Activated CD8-positive, alpha-beta T cell treated with anti-CD3 and anti-CD28 coated beads for 36 hours (primary cell): ENCODE measurements around the gene GRIA1. TPM values are rescaled to one million over a fixed set of nuclear protein-coding genes. Genes with fewer than 3 reads are reported as not detected.

Experiments used
- ATAC-seq: fragments of 200-7000 bp; cut with Tn5 transposase; one replicate; pipeline ENCODE4 v1.10.0; 2021; ENCODE audit warnings: mild to moderate bottlenecking, moderate library complexity
- CTCF ChIA-PET: fragments of 350-600 bp; sonication (Branson Sonifier 250); formaldehyde crosslinking; loops from one replicate; lab custom pipeline; 2021; ENCODE audit warnings: antibody characterized with exemption; lab: Charles Lee
- POLR2A ChIA-PET: fragments of 350-600 bp; sonication (Branson Sonifier 250); formaldehyde crosslinking; loops from one replicate; lab custom pipeline; 2021; ENCODE audit warnings: antibody characterized with exemption; lab: Charles Lee
- DNase-seq: peaks from one replicate; pipeline ENCODE4 v3.0.0-alpha.2; 2020
- H3K27ac Mint-ChIP-seq: one replicate; pipeline ENCODE4 v1.8.0; 2021; ENCODE audit warnings: mild to moderate bottlenecking, mixed read lengths
- H3K27me3 Mint-ChIP-seq: one replicate; pipeline ENCODE4 v1.8.0; 2021; ENCODE audit warnings: mixed read lengths
- H3K36me3 Mint-ChIP-seq: one replicate; pipeline ENCODE4 v1.8.0; 2021; ENCODE audit warnings: low read depth, mixed read lengths
- H3K4me1 Mint-ChIP-seq: one replicate; pipeline ENCODE4 v1.8.0; 2021; ENCODE audit warnings: low read depth, mixed read lengths
- H3K4me3 Mint-ChIP-seq: one replicate; pipeline ENCODE4 v1.8.0; 2021; ENCODE audit warnings: mild to moderate bottlenecking, moderate library complexity, mixed read lengths
- H3K9me3 Mint-ChIP-seq: one replicate; pipeline ENCODE4 v1.8.0; 2021; ENCODE audit warnings: mixed read lengths
- intact Hi-C: fragments of 100-400 bp; cut with micrococcal nuclease; formaldehyde crosslinking; loops from one replicate; pipeline ENCODE4 v1.10.0; 2022
- total RNA-seq, 2 experiments: library from RNA; stranded (reverse); gene quantifications; one replicate each; pipeline ENCODE4 v1.2.3, GENCODE V29; 2021
- TF ChIP-seq, protein P1 (sequence below): fragments of 200-600 bp; IDR thresholded peaks from one replicate; pipeline ENCODE4 v1.8.0; 2022; ENCODE audit warnings: antibody characterized with exemption, mild to moderate bottlenecking

The GRIA1 gene
- total RNA-seq, 2 experiments from 2014 or later = not detected

DNA sequence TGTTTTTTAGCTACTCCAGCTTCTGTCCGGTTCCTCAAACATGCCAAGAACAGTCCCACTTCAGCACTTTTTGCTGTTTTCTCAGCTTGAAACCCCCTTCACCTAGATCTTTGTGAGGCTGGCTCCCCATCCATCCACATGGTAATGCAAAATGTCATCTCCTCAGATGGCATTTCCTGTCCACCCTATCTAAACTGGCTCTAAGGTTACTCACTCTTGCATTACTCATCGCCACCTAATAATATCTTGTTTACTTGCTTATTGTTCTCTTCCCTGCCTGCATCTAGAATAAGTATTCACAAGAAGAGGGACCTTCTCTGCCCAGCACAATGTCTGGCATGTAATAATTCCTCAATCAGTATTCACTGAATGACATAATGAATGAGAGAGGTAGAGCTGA lies 328.2 kb downstream of the GRIA1 start:
- no peaks in the 10 kb centered on the region for H3K4me1 Mint-ChIP-seq
- no peak overlapping the region for H3K27ac Mint-ChIP-seq
- ATAC-seq (no peak), DNase-seq (no peak)
- H3K36me3 Mint-ChIP-seq = no peaks in the 10 kb centered on the region
- H3K27me3 Mint-ChIP-seq = no peaks in the 10 kb centered on the region
- CTCF ChIA-PET = no interaction called here
- POLR2A ChIA-PET = no interaction called here
- H3K4me3 Mint-ChIP-seq = no peak overlapping the region
- no peaks in the 10 kb centered on the region for H3K9me3 Mint-ChIP-seq
- TF ChIP-seq, protein P1, sequence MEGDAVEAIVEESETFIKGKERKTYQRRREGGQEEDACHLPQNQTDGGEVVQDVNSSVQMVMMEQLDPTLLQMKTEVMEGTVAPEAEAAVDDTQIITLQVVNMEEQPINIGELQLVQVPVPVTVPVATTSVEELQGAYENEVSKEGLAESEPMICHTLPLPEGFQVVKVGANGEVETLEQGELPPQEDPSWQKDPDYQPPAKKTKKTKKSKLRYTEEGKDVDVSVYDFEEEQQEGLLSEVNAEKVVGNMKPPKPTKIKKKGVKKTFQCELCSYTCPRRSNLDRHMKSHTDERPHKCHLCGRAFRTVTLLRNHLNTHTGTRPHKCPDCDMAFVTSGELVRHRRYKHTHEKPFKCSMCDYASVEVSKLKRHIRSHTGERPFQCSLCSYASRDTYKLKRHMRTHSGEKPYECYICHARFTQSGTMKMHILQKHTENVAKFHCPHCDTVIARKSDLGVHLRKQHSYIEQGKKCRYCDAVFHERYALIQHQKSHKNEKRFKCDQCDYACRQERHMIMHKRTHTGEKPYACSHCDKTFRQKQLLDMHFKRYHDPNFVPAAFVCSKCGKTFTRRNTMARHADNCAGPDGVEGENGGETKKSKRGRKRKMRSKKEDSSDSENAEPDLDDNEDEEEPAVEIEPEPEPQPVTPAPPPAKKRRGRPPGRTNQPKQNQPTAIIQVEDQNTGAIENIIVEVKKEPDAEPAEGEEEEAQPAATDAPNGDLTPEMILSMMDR = no peak
- intact Hi-C loops = no loop called here

DNA sequence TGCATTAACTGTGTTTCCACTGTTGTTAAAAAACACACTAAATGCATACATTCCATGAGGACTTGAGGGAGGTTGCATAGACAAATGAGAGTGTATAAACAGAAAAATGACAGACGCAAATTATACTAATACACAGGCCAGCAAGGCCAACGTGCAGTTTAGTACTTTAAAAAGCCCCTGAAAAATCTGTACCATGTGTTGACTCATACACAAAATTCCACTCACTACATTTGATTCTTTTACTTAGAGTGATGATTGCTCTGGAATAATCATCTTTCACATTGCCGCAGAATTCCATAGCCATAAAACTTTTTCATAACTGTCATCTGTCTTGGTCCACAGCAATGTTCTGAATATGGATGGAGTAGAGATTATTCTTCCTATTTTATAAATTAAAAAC lies 332.6 kb downstream of the GRIA1 start:
- H3K4me1 Mint-ChIP-seq = no peaks in the 10 kb centered on the region
- no peak overlapping the region for H3K4me3 Mint-ChIP-seq
- no peaks in the 10 kb centered on the region for H3K9me3 Mint-ChIP-seq
- no peaks in the 10 kb centered on the region for H3K36me3 Mint-ChIP-seq
- ATAC-seq (no peak), DNase-seq (no peak)
- ChIA-PET POLR2A (no interaction called here), CTCF (no interaction called here)
- no peak overlapping the region for H3K27ac Mint-ChIP-seq
- intact Hi-C loops = no loop called here
- H3K27me3 Mint-ChIP-seq = no peaks in the 10 kb centered on the region
- TF ChIP-seq, protein P1 = no peak

DNA sequence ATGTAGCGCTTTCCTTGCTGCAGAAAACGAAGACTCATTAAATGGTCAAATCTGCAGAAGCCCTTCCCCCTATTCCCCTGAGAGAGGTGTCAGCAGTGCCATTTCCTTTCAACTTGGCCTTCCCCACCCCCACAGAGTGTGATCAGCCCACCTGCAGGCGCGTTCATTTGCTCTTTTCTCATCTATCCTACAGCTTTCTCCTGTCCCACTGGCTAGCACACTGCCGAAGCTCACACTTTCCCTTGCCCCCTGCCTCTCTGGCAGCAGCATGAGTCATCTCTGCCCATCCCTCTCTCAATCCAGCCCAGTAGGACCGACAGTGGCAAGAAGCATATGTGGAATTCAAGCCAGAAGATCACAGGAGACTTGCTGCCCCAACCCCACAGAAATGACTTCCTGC lies 334.4 kb downstream of the GRIA1 start:
- H3K4me1 Mint-ChIP-seq = no peaks in the 10 kb centered on the region
- POLR2A ChIA-PET = no interaction called here
- no peak overlapping the region for H3K27ac Mint-ChIP-seq

DNA sequence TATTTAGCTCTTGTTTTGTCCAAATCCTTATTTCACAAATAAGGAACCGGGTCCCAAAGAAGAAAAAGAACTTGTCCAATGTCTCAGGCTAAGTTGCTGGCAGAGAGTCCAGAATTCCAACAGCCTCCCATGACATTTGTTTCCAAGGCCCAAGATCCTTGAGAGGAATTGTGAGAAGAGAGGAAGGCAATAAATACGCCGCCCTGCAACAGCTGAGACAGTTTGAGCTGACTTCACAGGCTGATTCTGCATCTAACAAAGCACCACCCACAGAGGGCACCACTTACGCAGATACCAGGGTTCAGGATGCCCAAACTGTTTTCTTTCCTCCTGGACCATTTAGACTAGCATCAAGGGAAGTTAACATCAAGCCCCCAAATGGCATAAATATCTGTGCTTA lies 336.9 kb downstream of the GRIA1 start:
- CTCF ChIA-PET = no interaction called here
- Mint-ChIP-seq H3K4me1 (no peaks in the 10 kb centered on the region), H3K27ac (no peak overlapping the region), H3K4me3 (no peak overlapping the region), H3K27me3 (peaks cover 3% of the 10 kb centered on the region), H3K9me3 (peaks cover 2% of the 10 kb centered on the region), H3K36me3 (no peaks in the 10 kb centered on the region)
- POLR2A ChIA-PET = no interaction called here
- ATAC-seq (no peak), DNase-seq (no peak)
- intact Hi-C loops = no loop called here
- TF ChIP-seq, protein P1 = no peak

More for the DNA sequence above, 334.4 kb downstream of the GRIA1 start:
- no peaks in the 10 kb centered on the region for H3K36me3 Mint-ChIP-seq
- ATAC-seq (no peak), DNase-seq (no peak)
- H3K4me3 Mint-ChIP-seq = no peak overlapping the region
- H3K9me3 Mint-ChIP-seq = peaks cover 2% of the 10 kb centered on the region
- TF ChIP-seq, protein P1 = no peak
- no peaks in the 10 kb centered on the region for H3K27me3 Mint-ChIP-seq
- CTCF ChIA-PET = no interaction called here
- intact Hi-C loops = no loop called here

DNA sequence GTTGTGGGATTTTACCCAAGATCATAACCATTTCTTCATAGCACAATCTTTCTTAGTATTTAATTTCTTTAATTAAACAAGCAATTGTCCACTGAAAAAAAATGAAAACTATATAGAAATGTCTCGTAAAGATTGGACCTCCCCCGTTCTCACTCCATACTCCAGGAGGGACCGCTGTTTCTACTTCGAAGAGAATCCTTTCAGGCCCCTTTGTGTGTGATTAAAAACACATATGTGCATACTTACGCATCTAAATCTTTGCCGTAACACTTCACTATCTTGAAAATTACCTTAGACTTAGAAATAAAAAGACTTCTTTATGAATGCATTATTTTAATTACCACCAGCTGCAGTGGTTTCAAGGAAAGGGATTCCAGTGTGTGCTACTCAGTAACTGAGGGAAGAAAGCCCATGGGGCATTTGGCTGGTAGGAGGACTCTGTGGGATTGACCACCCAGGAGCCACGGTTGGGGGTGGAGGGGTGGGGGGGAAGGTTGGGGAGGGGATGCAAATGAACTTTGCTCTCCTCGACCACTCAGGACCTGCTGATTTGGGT lies 339.1 kb downstream of the GRIA1 start:
- intact Hi-C loops = no loop called here
- H3K9me3 Mint-ChIP-seq = peaks cover 2% of the 10 kb centered on the region

More for the DNA sequence above, 339.1 kb downstream of the GRIA1 start:
- CTCF ChIA-PET = no interaction called here
- POLR2A ChIA-PET = no interaction called here
- no peaks in the 10 kb centered on the region for H3K36me3 Mint-ChIP-seq
- no peak overlapping the region for H3K4me3 Mint-ChIP-seq
- ATAC-seq = no peak
- TF ChIP-seq, protein P1 = no peak
- H3K27ac Mint-ChIP-seq = no peak overlapping the region
- DNase-seq = no peak
- no peaks in the 10 kb centered on the region for H3K4me1 Mint-ChIP-seq
- peaks cover 3% of the 10 kb centered on the region for H3K27me3 Mint-ChIP-seq
